HG02870 (cell line): ENCODE results near the gene KNCN.

Source experiments
- ATAC-seq: cut with Tn5 transposase; IDR thresholded peaks from one replicate; pipeline ENCODE4 v1.9.1; 2021; ENCODE audit warnings: mild to moderate bottlenecking, moderate library complexity; ENCODE audit not compliant: unreplicated experiment

KNCN gene

DNA sequence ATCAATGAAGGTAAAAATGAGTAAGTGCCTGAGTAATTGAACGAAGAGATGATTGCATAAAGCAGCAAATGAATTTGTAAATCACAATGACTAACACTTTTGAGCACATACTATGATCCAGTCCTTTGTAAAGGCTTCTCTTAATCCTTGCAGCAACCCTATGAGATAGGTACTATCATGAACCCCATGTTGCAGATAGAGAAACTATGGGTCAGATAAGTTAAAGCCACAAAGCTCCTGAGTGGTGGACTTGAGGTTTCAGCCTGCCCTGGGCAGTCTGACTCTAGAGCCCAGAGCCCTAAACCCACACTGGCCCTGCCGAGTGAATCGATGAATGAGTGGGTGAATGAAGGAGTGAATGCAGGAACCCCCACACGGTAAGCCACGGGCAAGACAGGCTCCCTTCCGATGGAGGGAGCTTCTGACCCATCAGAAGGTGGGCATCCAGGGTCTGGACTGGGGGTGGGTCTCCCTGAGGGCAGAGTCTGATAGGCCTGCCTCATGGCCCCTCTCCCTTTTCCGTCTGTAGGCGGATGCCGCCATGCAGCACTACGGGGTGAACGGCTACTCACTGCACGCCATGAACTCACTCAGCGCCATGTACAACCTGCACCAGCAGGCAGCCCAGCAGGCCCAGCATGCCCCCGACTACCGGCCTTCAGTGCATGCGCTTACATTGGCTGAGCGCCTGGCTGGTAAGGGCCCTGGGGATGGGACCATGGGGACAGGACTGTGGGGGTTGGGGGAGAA is 44.8 kb downstream of the KNCN start:
- ATAC-seq, result no peak

DNA sequence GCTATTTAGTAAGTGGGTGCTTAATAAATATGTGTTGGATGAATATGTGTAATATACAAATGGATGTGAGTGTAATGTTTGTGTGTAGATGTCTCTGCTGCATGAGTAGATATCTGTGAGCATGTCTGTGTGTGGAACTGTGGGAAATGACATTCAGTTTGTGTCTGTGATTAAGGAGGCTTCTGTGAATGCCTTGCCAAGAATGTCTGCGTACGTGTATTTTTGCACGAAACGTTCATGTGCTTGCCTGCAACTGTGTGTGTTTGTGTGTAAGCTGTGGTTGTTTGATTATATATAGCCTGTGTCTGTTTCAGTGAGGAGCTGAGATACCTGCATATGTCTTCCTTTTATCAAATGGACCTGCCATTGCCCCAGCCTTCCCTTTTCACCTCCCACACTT is 48.0 kb downstream of the KNCN start:
- ATAC-seq, result no peak

DNA sequence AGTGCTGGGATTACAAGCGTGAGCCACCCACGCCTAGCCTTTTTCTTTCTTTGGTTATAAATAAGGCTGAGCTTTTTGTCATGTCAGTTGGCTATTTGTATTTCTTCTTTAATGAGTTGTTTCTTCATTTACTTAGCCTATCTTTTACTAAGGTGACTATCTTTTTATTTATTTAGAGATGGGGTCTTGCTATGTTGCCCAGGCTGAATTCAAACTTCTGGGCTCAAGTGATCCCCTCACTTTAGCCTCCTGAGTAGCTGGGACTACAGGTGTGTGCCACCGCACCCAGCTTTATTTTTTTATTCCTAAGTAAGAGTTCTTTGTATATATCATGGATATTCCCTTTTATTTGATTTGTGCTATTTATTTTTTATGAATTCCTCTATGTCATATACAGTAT is 49.9 kb downstream of the KNCN start:
- ATAC-seq, result no peak

DNA sequence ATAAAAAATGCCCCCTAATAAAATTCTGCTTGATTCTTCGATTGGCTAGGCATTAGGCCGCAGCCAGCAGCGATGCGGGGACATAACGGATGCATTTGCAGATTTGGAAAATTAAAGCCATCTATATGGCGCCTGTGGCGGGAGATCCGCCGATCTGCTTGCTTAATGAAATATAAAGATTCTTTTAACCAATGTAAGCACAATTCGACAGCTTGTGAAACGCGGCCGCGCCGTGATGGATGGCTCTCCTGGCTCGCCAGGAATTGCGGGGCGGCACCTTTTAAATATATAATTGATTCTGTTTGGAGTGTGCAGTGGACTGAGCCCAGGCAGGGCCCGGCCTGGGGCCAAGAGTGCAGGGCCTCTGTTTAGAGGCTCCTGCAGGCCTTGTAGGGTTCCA is 53.8 kb downstream of the KNCN start:
- no peak for ATAC-seq

DNA sequence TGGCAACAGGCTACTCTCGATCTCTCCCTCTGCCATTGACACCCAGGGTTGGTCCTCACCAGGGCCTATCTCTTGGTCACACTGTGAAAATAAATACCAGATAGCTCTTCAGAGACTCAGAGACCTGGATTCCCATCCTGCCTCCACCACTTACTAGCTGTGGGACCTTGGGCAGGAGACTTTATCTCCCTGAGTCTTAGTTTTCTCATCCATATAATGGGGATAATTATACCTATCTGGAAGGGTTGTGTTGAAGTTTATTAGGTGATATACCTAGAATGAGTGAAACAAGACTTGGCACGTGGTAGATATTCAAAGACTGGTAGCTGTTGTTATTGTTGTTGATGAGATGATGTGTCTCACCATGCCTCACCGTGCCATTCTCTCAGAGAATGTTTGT is 54.4 kb downstream of the KNCN start:
- no peak for ATAC-seq

DNA sequence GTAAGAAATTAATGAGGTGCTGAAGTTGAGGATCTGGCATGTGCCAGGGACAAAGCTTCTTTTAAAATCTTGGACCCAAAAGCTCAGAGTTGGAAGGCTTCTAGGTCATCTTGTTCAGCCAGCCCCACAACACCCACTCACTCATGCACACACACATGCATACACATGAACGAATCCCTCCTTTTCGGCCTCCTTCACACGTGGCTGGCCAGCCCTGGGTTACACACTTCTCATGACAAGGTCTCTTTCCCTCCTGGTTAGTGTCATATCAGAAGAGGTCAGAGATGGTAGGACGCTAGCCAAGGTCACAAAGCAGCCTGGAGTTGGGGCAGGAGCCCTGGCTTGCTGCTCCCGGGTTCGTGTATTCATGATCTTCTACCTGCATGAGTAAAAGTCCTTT is 54.9 kb downstream of the KNCN start:
- ATAC-seq, result no peak

DNA sequence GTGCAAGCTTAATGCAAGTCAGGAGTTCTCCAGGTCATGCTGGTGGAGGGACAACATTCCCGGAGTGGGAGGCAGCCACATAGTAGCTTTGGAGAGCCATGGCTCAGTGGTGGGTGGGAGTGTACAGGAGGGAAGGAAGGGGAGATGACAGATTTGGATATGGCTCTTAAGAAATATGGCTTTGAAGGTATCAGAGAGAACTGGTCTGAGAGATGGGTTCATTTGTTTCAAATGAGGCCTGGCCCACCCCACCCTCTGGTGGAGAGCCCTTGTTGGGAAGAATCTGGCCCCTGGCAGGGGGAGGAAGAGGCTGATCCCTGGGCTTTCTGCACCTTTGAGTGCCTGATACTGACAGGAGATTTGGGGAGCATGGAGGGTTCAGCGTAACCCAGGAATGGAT is 55.7 kb downstream of the KNCN start:
- no peak for ATAC-seq
